DMS53 treated with DMSO at 0.1 percent for 48 hours (cell line): ENCODE results near the gene KTI12.
"Not testable (repeated sequence)": the region's sequence is repeated elsewhere in the genome, so short reads cannot be mapped to it uniquely, and the experiment has no call there.

Experiments
- DNase-seq: peaks from one replicate; lab custom pipeline; 2025; ENCODE audit not compliant: unreplicated experiment; lab: John Stamatoyannopoulos, UW

The KTI12 gene

GRCh38 chr1:52033190-52034049 is at the start of gene KTI12:
TSS of gene KTI12 (minus strand) at chr1:52033810. CDS start at chr1:52033761, 49 bp downstream.
- peak; percentile 93 for DNase-seq

- DNase-seq = no peak
These were observed 46.4 kb upstream of the KTI12 start for GRCh38 chr1:52080014-52080415.

- not testable (repeated sequence) for DNase-seq
These were observed 43.7 kb upstream of the KTI12 start for GRCh38 chr1:52077277-52077676.

GRCh38 chr1:52072291-52072690 is 38.7 kb upstream of the KTI12 start:
- no peak for DNase-seq

- DNase-seq = no peak
These were observed 37.1 kb upstream of the KTI12 start for GRCh38 chr1:52070704-52071103.

GRCh38 chr1:52063192-52063591 is 29.6 kb upstream of the KTI12 start:
- DNase-seq = no peak

- DNase-seq = no peak
These were observed 27.2 kb upstream of the KTI12 start for GRCh38 chr1:52060822-52061221.

GRCh38 chr1:52059888-52060287 is 26.3 kb upstream of the KTI12 start:
- no peak for DNase-seq

GRCh38 chr1:52059321-52059720 is 25.7 kb upstream of the KTI12 start:
- DNase-seq = no peak

- no peak for DNase-seq
These were observed 24.3 kb upstream of the KTI12 start for GRCh38 chr1:52057876-52058415.

GRCh38 chr1:52057255-52057654 is 23.6 kb upstream of the KTI12 start:
- no peak for DNase-seq

- no peak for DNase-seq
These were observed 23.3 kb upstream of the KTI12 start for GRCh38 chr1:52056937-52057231.

- peak; percentile 98 for DNase-seq
These were observed 22.7 kb upstream of the KTI12 start, which contains the start of gene BTF3L4 for GRCh38 chr1:52056163-52056936. TSS of gene BTF3L4 (plus strand) at chr1:52056295. CDS start at chr1:52059848, 3,553 bp downstream.

- no peak for DNase-seq
These were observed 22.2 kb upstream of the KTI12 start for GRCh38 chr1:52055866-52056162.

GRCh38 chr1:52055066-52055865 is 21.7 kb upstream of the KTI12 start, which contains the start of gene TXNDC12:
TSS of gene TXNDC12 (minus strand) at chr1:52055191. CDS start at chr1:52055096, 95 bp downstream.
- DNase-seq = peak; percentile 99

GRCh38 chr1:52054496-52055065 is 21.0 kb upstream of the KTI12 start:
- no peak for DNase-seq

- DNase-seq = no peak
These were observed 20.3 kb upstream of the KTI12 start for GRCh38 chr1:52053862-52054261.

- not testable (repeated sequence) for DNase-seq
These were observed 15.7 kb upstream of the KTI12 start for GRCh38 chr1:52049337-52049736.

- DNase-seq = not testable (repeated sequence)
These were observed 12.1 kb upstream of the KTI12 start for GRCh38 chr1:52045666-52046195.

- no peak for DNase-seq
These were observed 11.6 kb upstream of the KTI12 start for GRCh38 chr1:52045236-52045635.
